CD14-positive monocyte (primary cell): ENCODE results near the gene APOL4. TPM values are rescaled to one million over a fixed set of nuclear protein-coding genes. Genes with fewer than 3 reads are reported as not detected.

Experiments used
- DNase-seq, 3 donors: peaks; one replicate each; pipeline ENCODE4 v3.0.0-alpha.2; 2011 to 2022
- H2AFZ ChIP-seq: 2 replicates; pipeline ENCODE4 v1.6.0; 2012; ENCODE audit warnings: mild to moderate bottlenecking, low read depth, low read length, inconsistent platforms; ENCODE audit not compliant: insufficient read depth, poor library complexity, severe bottlenecking
- H3K27ac ChIP-seq, 2 donors: 1 replicate in 1 of 2; 2 replicates in 1 of 2; pipeline ENCODE4 v1.5.1; 2012 to 2013; ENCODE audit warnings: low read length in 2 of 2, control low read depth in 1 of 2, inconsistent platforms in 1 of 2, low read depth in 1 of 2, mild to moderate bottlenecking in 1 of 2
- H3K27me3 ChIP-seq, 2 donors: one replicate each; pipeline versions ENCODE4 v1.6.0 to v1.6.1; 2011 to 2013; ENCODE audit warnings: low read length in 2 of 2; ENCODE audit not compliant: control insufficient read depth in 2 of 2, insufficient read depth in 2 of 2
- H3K36me3 ChIP-seq, 2 donors: replicated peaks in 1 of 2; 1 replicate in 1 of 2; 2 replicates in 1 of 2; pipeline versions ENCODE4 v1.5.1 to v1.6.1; 2012 to 2013; ENCODE audit warnings: low read length in 2 of 2, control low read depth in 1 of 2, inconsistent platforms in 1 of 2, mild to moderate bottlenecking in 1 of 2; ENCODE audit not compliant: insufficient read depth in 2 of 2, control insufficient read depth in 1 of 2
- H3K4me1 ChIP-seq, 2 donors: 1 replicate in 1 of 2; 2 replicates in 1 of 2; pipeline versions ENCODE4 v1.5.1 to v1.6.1; 2012 to 2013; ENCODE audit warnings: low read length in 2 of 2, control low read depth in 1 of 2, inconsistent platforms in 1 of 2, mild to moderate bottlenecking in 1 of 2, moderate library complexity in 1 of 2; ENCODE audit not compliant: insufficient read depth in 2 of 2, control insufficient read depth in 1 of 2
- H3K4me2 ChIP-seq: replicated peaks from 2 replicates; pipeline ENCODE3; 2012; ENCODE audit warnings: low read length, moderate library complexity, mild to moderate bottlenecking; ENCODE audit not compliant: poor library complexity, severe bottlenecking; ENCODE audit errors: extremely low read depth
- H3K4me3 ChIP-seq, 3 experiments: fragments of 200-600 bp in 1 of 3; sonication (generic) in 1 of 3; replicated peaks in 1 of 3; 1 replicate in 2 of 3; 2 replicates in 1 of 3; pipeline ENCODE4 v1.5.1; 2011 to 2013; ENCODE audit warnings: low read length in 3 of 3, mild to moderate bottlenecking in 3 of 3, control low read depth in 2 of 3, low read depth in 2 of 3, inconsistent platforms in 1 of 3, moderate library complexity in 1 of 3
- H3K79me2 ChIP-seq: 2 replicates; pipeline ENCODE4 v1.6.0; 2012; ENCODE audit warnings: mild to moderate bottlenecking, control low read depth, inconsistent platforms, low read length, moderate library complexity; ENCODE audit not compliant: insufficient read depth
- H3K9ac ChIP-seq: 2 replicates; pipeline ENCODE4 v1.6.0; 2017; ENCODE audit warnings: low read length, mild to moderate bottlenecking; ENCODE audit not compliant: insufficient read depth, poor library complexity, severe bottlenecking
- H3K9me3 ChIP-seq, 2 donors: replicated peaks in 1 of 2; 1 replicate in 1 of 2; 2 replicates in 1 of 2; pipeline versions ENCODE4 v1.5.1 to v1.6.1; 2012 to 2013; ENCODE audit warnings: low read length in 2 of 2, control low read depth in 1 of 2; ENCODE audit not compliant: control insufficient read depth in 1 of 2, insufficient read depth in 1 of 2
- H4K20me1 ChIP-seq: 2 replicates; pipeline ENCODE4 v1.6.0; 2012; ENCODE audit warnings: mild to moderate bottlenecking, low read length, control low read depth, moderate library complexity; ENCODE audit not compliant: insufficient read depth
- H3K27ac Mint-ChIP-seq, 7 donors: one replicate each; pipeline ENCODE4 v1.8.0; 2020; ENCODE audit warnings: mild to moderate bottlenecking in 7 of 7, mixed read lengths in 7 of 7, moderate library complexity in 6 of 7, inconsistent platforms in 2 of 7
- H3K27me3 Mint-ChIP-seq, 3 donors: one replicate each; pipeline ENCODE4 v1.8.0; 2021 to 2022; ENCODE audit warnings: low read depth in 3 of 3, mild to moderate bottlenecking in 3 of 3, mixed read lengths in 3 of 3, moderate library complexity in 3 of 3, inconsistent platforms in 1 of 3
- H3K36me3 Mint-ChIP-seq, 2 donors: one replicate each; pipeline ENCODE4 v1.8.0; 2020; ENCODE audit warnings: mixed read lengths in 2 of 2, inconsistent platforms in 1 of 2, mild to moderate bottlenecking in 1 of 2
- H3K4me1 Mint-ChIP-seq: one replicate; pipeline ENCODE4 v1.8.0; 2020; ENCODE audit warnings: mild to moderate bottlenecking, mixed read lengths
- H3K4me3 Mint-ChIP-seq, 2 donors: one replicate each; pipeline ENCODE4 v1.8.0; 2020; ENCODE audit warnings: mild to moderate bottlenecking in 2 of 2, mixed read lengths in 2 of 2, moderate library complexity in 1 of 2
- H3K9me3 Mint-ChIP-seq, 7 donors: one replicate each; pipeline ENCODE4 v1.8.0; 2020 to 2022; ENCODE audit warnings: mixed read lengths in 7 of 7, mild to moderate bottlenecking in 6 of 7, moderate library complexity in 6 of 7, inconsistent platforms in 2 of 7
- WGBS: methylation state at CpG from one replicate; pipeline ENCODE4 v1.1.5; 2013; ENCODE audit warnings: missing lambda C conversion rate; ENCODE audit not compliant: insufficient coverage; 5-methylcytosine and 5-hydroxymethylcytosine counted together
- intact Hi-C, 2 donors: fragments of 100-400 bp; cut with micrococcal nuclease; formaldehyde crosslinking; loops; one replicate each; pipeline versions ENCODE4 v1.15.0 to v1.15.1; 2023
- polyA plus RNA-seq, 3 donors: library from polyadenylated mRNA; depleted of rRNA in 1 of 3; unstranded in 2 of 3; stranded (reverse) in 1 of 3; fragments of 300-500 nt in 2 of 3; fragments of >200 nt in 1 of 3; fragmentation: Illumina TruSeq in 2 of 3; gene quantifications; 1 replicate in 2 of 3; 2 replicates in 1 of 3; pipeline ENCODE4 v1.2.3, GENCODE V29; 2012 to 2021
- TF ChIP-seq, protein P1 (sequence below): fragments of 200-600 bp; IDR thresholded peaks from one replicate; pipeline ENCODE4 v1.8.0; 2022; ENCODE audit warnings: antibody characterized with exemption, mild to moderate bottlenecking

Gene APOL4
- polyA plus RNA-seq, 3 donors: 0.51 to 1.4 (median 0.71) TPM

DNA sequence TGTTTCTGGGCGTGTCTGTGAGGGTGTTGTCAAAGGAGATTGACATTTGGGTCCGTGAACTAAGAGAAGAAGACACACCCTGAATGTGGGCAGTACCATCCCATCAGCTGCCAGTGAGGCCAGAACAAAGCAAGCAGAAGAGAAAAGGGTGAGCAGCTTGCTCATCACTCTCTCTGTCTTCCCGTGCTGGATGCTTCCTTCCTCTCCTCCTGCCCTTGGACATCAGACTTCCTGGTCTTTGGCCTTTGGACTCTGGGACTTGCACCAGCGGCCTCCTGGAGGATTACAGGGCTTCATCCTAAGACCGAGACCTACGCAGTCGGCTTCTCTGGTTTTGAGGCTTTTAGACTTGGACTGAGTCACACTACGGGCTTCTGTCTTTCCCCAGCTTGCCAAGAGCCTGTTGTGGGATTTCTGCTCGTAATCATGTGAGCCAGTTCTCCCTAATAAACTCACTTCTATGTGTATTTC lies 18.9 kb upstream of the APOL4 start:
- no peak overlapping the region for H3K4me2 ChIP-seq
- H3K27ac Mint-ChIP-seq: no peak overlapping the region
- intact Hi-C loops: no loop called here

DNA sequence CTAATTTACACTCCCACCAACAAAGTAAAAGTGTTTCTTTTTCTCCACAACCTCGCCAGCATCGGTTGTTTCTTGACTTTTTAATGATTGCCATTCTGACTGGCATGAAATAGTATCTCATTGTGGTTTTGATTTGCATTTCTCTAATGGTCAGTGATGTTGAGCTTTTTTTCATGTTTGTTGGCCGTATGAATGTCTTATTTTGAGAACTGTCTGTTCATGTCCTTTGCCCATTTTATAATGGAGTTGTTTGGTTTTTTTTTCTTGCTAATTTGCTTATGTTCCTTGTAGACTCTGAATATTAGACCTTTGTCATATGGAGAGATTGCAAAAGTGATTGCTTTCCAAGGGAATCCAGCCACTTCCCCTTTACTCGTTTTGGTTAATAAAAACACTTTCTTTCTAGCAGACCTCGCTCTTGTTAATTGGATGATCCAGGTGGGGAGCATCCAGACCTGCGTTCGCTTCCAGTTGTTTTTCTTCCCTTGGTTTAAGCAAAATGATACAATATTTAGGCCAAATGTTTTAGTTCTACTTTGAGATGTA lies 17.1 kb upstream of the APOL4 start:
- TF ChIP-seq, protein P1, sequence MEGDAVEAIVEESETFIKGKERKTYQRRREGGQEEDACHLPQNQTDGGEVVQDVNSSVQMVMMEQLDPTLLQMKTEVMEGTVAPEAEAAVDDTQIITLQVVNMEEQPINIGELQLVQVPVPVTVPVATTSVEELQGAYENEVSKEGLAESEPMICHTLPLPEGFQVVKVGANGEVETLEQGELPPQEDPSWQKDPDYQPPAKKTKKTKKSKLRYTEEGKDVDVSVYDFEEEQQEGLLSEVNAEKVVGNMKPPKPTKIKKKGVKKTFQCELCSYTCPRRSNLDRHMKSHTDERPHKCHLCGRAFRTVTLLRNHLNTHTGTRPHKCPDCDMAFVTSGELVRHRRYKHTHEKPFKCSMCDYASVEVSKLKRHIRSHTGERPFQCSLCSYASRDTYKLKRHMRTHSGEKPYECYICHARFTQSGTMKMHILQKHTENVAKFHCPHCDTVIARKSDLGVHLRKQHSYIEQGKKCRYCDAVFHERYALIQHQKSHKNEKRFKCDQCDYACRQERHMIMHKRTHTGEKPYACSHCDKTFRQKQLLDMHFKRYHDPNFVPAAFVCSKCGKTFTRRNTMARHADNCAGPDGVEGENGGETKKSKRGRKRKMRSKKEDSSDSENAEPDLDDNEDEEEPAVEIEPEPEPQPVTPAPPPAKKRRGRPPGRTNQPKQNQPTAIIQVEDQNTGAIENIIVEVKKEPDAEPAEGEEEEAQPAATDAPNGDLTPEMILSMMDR: no peak
- Histone ChIP-seq H3K36me3 (no peaks in the 10 kb centered on the region), H3K9me3 (no peaks in the 10 kb centered on the region), H4K20me1 (no peaks in the 10 kb centered on the region), H3K79me2 (no peaks in the 10 kb centered on the region), H3K4me2 (no peak overlapping the region), H2AFZ (no peak overlapping the region), H3K27me3 (no peaks in the 10 kb centered on the region), H3K9ac (no peak overlapping the region), H3K27ac (no peak overlapping the region), H3K4me3 (no peak overlapping the region), H3K4me1 (peaks cover 5 to 15% of the 10 kb centered on the region in 2 donors)
- H3K27ac Mint-ChIP-seq: no peak overlapping the region
- DNase-seq: peak in 1 of 3 donors; percentile 32
- H3K27me3 Mint-ChIP-seq: peaks cover 4 to 12% (median 4%) of the 10 kb centered on the region in 3 donors
- H3K4me1 Mint-ChIP-seq: peaks cover 26% of the 10 kb centered on the region
- no peak overlapping the region for H3K4me3 Mint-ChIP-seq
- intact Hi-C loops: no loop called here
- 100% methylated on average over 1 of the region's 7 CpGs for WGBS
- H3K36me3 Mint-ChIP-seq: no peaks in the 10 kb centered on the region
- peaks cover 0 to 2% (median 0%) of the 10 kb centered on the region in 7 donors for H3K9me3 Mint-ChIP-seq

More for the DNA sequence above, 18.9 kb upstream of the APOL4 start:
- Histone ChIP-seq H3K4me3 (no peak overlapping the region), H3K36me3 (no peaks in the 10 kb centered on the region), H4K20me1 (no peaks in the 10 kb centered on the region), H3K9ac (no peak overlapping the region), H3K27me3 (no peaks in the 10 kb centered on the region), H2AFZ (no peak overlapping the region), H3K79me2 (no peaks in the 10 kb centered on the region), H3K27ac (no peak overlapping the region), H3K9me3 (no peaks in the 10 kb centered on the region), H3K4me1 (peaks cover 0 to 10% of the 10 kb centered on the region in 2 donors)
- Mint-ChIP-seq H3K9me3 (peaks cover 0 to 2% (median 0%) of the 10 kb centered on the region in 7 donors), H3K36me3 (peaks cover 6 to 13% of the 10 kb centered on the region in 2 donors), H3K4me1 (peaks cover 19% of the 10 kb centered on the region), H3K27me3 (peaks cover 4 to 10% (median 4%) of the 10 kb centered on the region in 3 donors), H3K4me3 (no peak overlapping the region)
- whole genome bisulfite sequencing: 47% methylated on average over 3 of the region's 9 CpGs
- TF ChIP-seq, protein P1: no peak
- DNase-seq: no peak
